BLaER1 (cell line): ENCODE measurements around the gene CELF4.

ENCODE experiments used
- H3K27ac ChIP-seq: shearing (Covaris generic); formaldehyde crosslinking; 2 replicates; pipeline ENCODE4 v1.8.1; 2022
- H3K27me3 ChIP-seq: shearing (Covaris generic); formaldehyde crosslinking; 2 replicates; pipeline ENCODE4 v1.8.1; 2022
- H3K36me3 ChIP-seq: shearing (Covaris generic); formaldehyde crosslinking; 2 replicates; pipeline ENCODE4 v1.8.1; 2022
- H3K4me1 ChIP-seq: shearing (Covaris generic); formaldehyde crosslinking; 2 replicates; pipeline ENCODE4 v1.8.1; 2022
- H3K4me2 ChIP-seq: shearing (Covaris generic); formaldehyde crosslinking; 2 replicates; pipeline ENCODE4 v1.8.1; 2022
- H3K4me3 ChIP-seq: shearing (Covaris generic); formaldehyde crosslinking; 2 replicates; pipeline ENCODE4 v1.8.1; 2022
- H3K9ac ChIP-seq: shearing (Covaris generic); formaldehyde crosslinking; 2 replicates; pipeline ENCODE4 v1.8.1; 2022
- H3K9me3 ChIP-seq: shearing (Covaris generic); formaldehyde crosslinking; 2 replicates; pipeline ENCODE4 v1.8.1; 2022
- H4K20me1 ChIP-seq: shearing (Covaris generic); formaldehyde crosslinking; 2 replicates; pipeline ENCODE4 v1.8.1; 2022
- Cebpa-rat ChIP-seq: shearing (Covaris generic); IDR thresholded peaks from 2 replicates; pipeline ENCODE4 v1.8.1; 2022

Gene CELF4

DNA sequence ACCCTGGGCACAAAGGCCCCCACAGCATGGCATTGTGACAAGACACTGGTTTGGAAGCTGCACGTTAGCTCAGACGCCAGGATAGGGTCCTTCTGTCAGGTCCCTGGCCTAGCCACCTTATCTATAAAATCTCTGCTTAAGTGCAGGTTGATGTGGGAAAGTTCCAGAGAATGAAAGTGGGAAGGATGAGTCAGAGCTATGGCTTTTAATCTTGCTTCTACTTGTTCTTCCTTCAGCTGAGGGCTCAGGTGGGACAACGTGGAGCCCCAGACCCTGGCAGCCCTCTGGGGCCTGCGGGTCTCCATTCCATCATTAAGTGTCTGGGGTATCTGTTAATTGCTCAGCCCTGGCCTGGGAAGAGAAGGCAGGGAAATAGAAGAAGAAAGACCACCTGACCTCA is 64.5 kb downstream of the CELF4 start:
- Histone ChIP-seq H3K27ac (no peak overlapping the region), H3K27me3 (no peaks in the 10 kb centered on the region; the same call in 1 of the 2 replicates), H3K4me1 (no peaks in the 10 kb centered on the region), H4K20me1 (no peaks in the 10 kb centered on the region), H3K9ac (no peak overlapping the region), H3K4me2 (no peak overlapping the region), H3K36me3 (no peaks in the 10 kb centered on the region), H3K9me3 (no peaks in the 10 kb centered on the region), H3K4me3 (no peak overlapping the region)
- TF ChIP-seq Cebpa-rat, result no peak

- Histone ChIP-seq H3K36me3 (no peaks in the 10 kb centered on the region), H3K9me3 (no peaks in the 10 kb centered on the region), H3K9ac (no peak overlapping the region), H3K4me3 (no peak overlapping the region), H3K4me2 (no peak overlapping the region), H3K27ac (no peak overlapping the region), H3K27me3 (no peaks in the 10 kb centered on the region; the same call in 1 of the 2 replicates), H3K4me1 (no peaks in the 10 kb centered on the region), H4K20me1 (no peaks in the 10 kb centered on the region)
- TF ChIP-seq Cebpa-rat, result no peak
Observed at GRCh38 chr18:37499913-37500312, 65.7 kb downstream of the CELF4 start.

GRCh38 chr18:37499044-37499443 is 66.6 kb downstream of the CELF4 start:
- Histone ChIP-seq H3K4me1 (no peaks in the 10 kb centered on the region), H4K20me1 (no peaks in the 10 kb centered on the region), H3K4me3 (no peak overlapping the region), H3K4me2 (no peak overlapping the region), H3K9me3 (no peaks in the 10 kb centered on the region), H3K9ac (no peak overlapping the region), H3K36me3 (no peaks in the 10 kb centered on the region), H3K27ac (no peak overlapping the region), H3K27me3 (no peaks in the 10 kb centered on the region; the same call in 1 of the 2 replicates)
- no peak for TF ChIP-seq Cebpa-rat

- H3K4me2 ChIP-seq, result no peak overlapping the region
- no peaks in the 10 kb centered on the region for H3K4me1 ChIP-seq
- no peak overlapping the region for H3K9ac ChIP-seq
- TF ChIP-seq Cebpa-rat, result no peak
- H3K27ac ChIP-seq, result no peak overlapping the region
- no peaks in the 10 kb centered on the region; the same call in 1 of the 2 replicates for H3K27me3 ChIP-seq
- no peak overlapping the region for H3K4me3 ChIP-seq
- no peaks in the 10 kb centered on the region for H3K9me3 ChIP-seq
- no peaks in the 10 kb centered on the region for H3K36me3 ChIP-seq
- no peaks in the 10 kb centered on the region for H4K20me1 ChIP-seq
Observed at GRCh38 chr18:37497853-37498518, 67.6 kb downstream of the CELF4 start.

GRCh38 chr18:37496568-37496967 is 69.0 kb downstream of the CELF4 start:
- H3K4me2 ChIP-seq, result no peak overlapping the region
- H4K20me1 ChIP-seq, result no peaks in the 10 kb centered on the region
- H3K9me3 ChIP-seq, result no peaks in the 10 kb centered on the region
- no peak overlapping the region for H3K27ac ChIP-seq
- H3K4me3 ChIP-seq, result no peak overlapping the region
- no peak for TF ChIP-seq Cebpa-rat
- no peaks in the 10 kb centered on the region for H3K36me3 ChIP-seq
- no peaks in the 10 kb centered on the region; the same call in 1 of the 2 replicates for H3K27me3 ChIP-seq
- H3K9ac ChIP-seq, result no peak overlapping the region
- H3K4me1 ChIP-seq, result no peaks in the 10 kb centered on the region

- no peak overlapping the region for H3K27ac ChIP-seq
- no peak overlapping the region for H3K4me3 ChIP-seq
- H3K27me3 ChIP-seq, result no peaks in the 10 kb centered on the region; the same call in 1 of the 2 replicates
- no peak overlapping the region for H3K4me2 ChIP-seq
- H3K9ac ChIP-seq, result no peak overlapping the region
- H3K36me3 ChIP-seq, result no peaks in the 10 kb centered on the region
- H3K4me1 ChIP-seq, result no peaks in the 10 kb centered on the region
- H4K20me1 ChIP-seq, result no peaks in the 10 kb centered on the region
- TF ChIP-seq Cebpa-rat, result no peak
- H3K9me3 ChIP-seq, result no peaks in the 10 kb centered on the region
Observed at GRCh38 chr18:37495354-37495753, 70.2 kb downstream of the CELF4 start.

GRCh38 chr18:37494406-37494805 is 71.2 kb downstream of the CELF4 start:
- no peak overlapping the region for H3K4me2 ChIP-seq
- H4K20me1 ChIP-seq, result no peaks in the 10 kb centered on the region
- H3K27ac ChIP-seq, result no peak overlapping the region
- H3K27me3 ChIP-seq, result no peaks in the 10 kb centered on the region
- H3K4me3 ChIP-seq, result no peak overlapping the region
- no peak for TF ChIP-seq Cebpa-rat
- no peaks in the 10 kb centered on the region for H3K9me3 ChIP-seq
- H3K9ac ChIP-seq, result no peak overlapping the region
- H3K36me3 ChIP-seq, result no peaks in the 10 kb centered on the region
- H3K4me1 ChIP-seq, result 0 out of 2 replicates have a peak, but pooled peaks cover 5% of the 10 kb centered on the region

DNA sequence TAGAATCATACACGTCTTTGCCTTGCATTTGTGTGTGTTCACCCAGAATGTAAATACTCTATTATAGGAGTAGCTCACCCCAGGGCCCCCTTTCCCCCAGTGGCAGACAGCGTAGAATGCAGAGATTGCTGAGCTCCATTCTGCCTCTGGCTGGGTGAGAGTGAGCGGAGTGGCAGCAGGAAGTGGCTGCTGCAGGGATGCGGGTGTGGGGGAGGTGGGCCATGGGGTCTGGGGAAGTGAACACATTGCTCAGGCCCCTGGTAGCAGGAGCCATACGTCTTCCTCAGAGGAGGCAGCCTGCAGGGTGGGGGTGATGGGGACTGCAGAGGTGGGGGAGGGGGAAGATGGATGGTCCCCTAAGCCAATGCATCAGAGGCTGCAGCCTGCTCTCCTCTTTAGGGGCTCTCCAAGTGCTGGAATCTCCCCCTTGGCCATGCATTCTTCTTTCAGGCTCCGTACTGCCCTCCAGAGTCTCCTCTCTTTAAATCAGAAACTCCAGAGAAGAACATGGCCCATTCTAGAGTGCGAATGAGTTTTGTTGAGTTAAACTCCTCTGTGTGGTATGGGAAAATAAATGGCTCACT is 72.2 kb downstream of the CELF4 start:
- Histone ChIP-seq H3K27me3 (no peaks in the 10 kb centered on the region), H3K4me2 (no peak overlapping the region), H3K27ac (no peak overlapping the region), H3K4me1 (0 out of 2 replicates have a peak, but pooled peaks cover 5% of the 10 kb centered on the region), H3K4me3 (no peak overlapping the region), H4K20me1 (no peaks in the 10 kb centered on the region), H3K9me3 (no peaks in the 10 kb centered on the region), H3K36me3 (no peaks in the 10 kb centered on the region), H3K9ac (no peak overlapping the region)
- no peak for TF ChIP-seq Cebpa-rat

- H3K27me3 ChIP-seq, result no peaks in the 10 kb centered on the region
- no peaks in the 10 kb centered on the region for H3K9me3 ChIP-seq
- no peak for TF ChIP-seq Cebpa-rat
- no peaks in the 10 kb centered on the region for H4K20me1 ChIP-seq
- 0 out of 2 replicates have a peak, but pooled peaks cover 5% of the 10 kb centered on the region for H3K4me1 ChIP-seq
- H3K4me3 ChIP-seq, result no peak overlapping the region
- no peak overlapping the region for H3K27ac ChIP-seq
- H3K4me2 ChIP-seq, result no peak overlapping the region
- no peak overlapping the region for H3K9ac ChIP-seq
- no peaks in the 10 kb centered on the region for H3K36me3 ChIP-seq
Observed at GRCh38 chr18:37492952-37493351, 72.6 kb downstream of the CELF4 start.

- Histone ChIP-seq H3K4me3 (no peak overlapping the region), H3K4me1 (0 out of 2 replicates have a peak, but pooled peaks cover 5% of the 10 kb centered on the region), H3K27me3 (no peaks in the 10 kb centered on the region), H3K9me3 (no peaks in the 10 kb centered on the region), H4K20me1 (no peaks in the 10 kb centered on the region; the same call in 1 of the 2 replicates), H3K27ac (no peak overlapping the region), H3K36me3 (no peaks in the 10 kb centered on the region), H3K9ac (no peak overlapping the region), H3K4me2 (no peak overlapping the region)
- TF ChIP-seq Cebpa-rat, result no peak
Observed at GRCh38 chr18:37491526-37491925, 74.1 kb downstream of the CELF4 start.
